Right cardiac atrium (tissue), 5 donors: ENCODE results near the gene NCKAP5. TPM values are rescaled to one million over a fixed set of nuclear protein-coding genes. Genes with fewer than 3 reads are reported as not detected.
A peak's percentile ranks its signal among the peaks of the same experiment; 100 is the strongest.

Experiments used
- ATAC-seq, 2 donors: fragments of 200-7000 bp; cut with Tn5 transposase; one replicate each; pipeline versions ENCODE4 v1.8.0 to v1.9.1; 2020; ENCODE audit warnings: moderate library complexity in 2 of 2, mild to moderate bottlenecking in 1 of 2
- DNase-seq, 3 donors: peaks; one replicate each; pipeline ENCODE4 v3.0.0-alpha.2; 2020
- H3K27ac ChIP-seq: one replicate; pipeline ENCODE4 v1.5.1; 2013; ENCODE audit warnings: mild to moderate bottlenecking, low read length, control low read depth, moderate library complexity
- H3K27me3 ChIP-seq: one replicate; pipeline ENCODE4 v1.6.1; 2013; ENCODE audit not compliant: control insufficient read depth, insufficient read depth
- H3K4me1 ChIP-seq: one replicate; pipeline ENCODE4 v1.6.1; 2013; ENCODE audit warnings: low read length; ENCODE audit not compliant: control insufficient read depth, insufficient read depth
- H3K4me3 ChIP-seq: one replicate; pipeline ENCODE4 v1.5.1; 2013; ENCODE audit warnings: low read length, control low read depth
- H3K9me3 ChIP-seq: one replicate; pipeline ENCODE4 v1.6.1; 2013; ENCODE audit warnings: low read length; ENCODE audit not compliant: control insufficient read depth
- WGBS: extraction: QIAGEN DNeasy Blood & Tissue Kit; methylation state at CpG from one replicate; pipeline ENCODE4 v1.1.7; 2013; 5-methylcytosine and 5-hydroxymethylcytosine counted together
- intact Hi-C, 4 donors: fragments of 100-400 bp; cut with DNase I; formaldehyde crosslinking; loops; one replicate each; pipeline versions ENCODE4 v1.11.0 to v1.14.0; 2022 to 2023
- polyA plus RNA-seq: library from polyadenylated mRNA; stranded (reverse); fragments of 200-250 nt; gene quantifications from one replicate; pipeline ENCODE4 v1.2.3, GENCODE V29; 2013
- total RNA-seq, 4 donors: library from RNA; stranded (reverse); fragmentation: NEBNext Ultra II Directional; extraction: Animal tissue kit (Norgen Biotek cat#: 25700); gene quantifications; one replicate each; pipeline ENCODE4 v1.2.1, GENCODE V29; 2021
- donor health status: healthy with polysubstance abuse.
- donor health status: DM: no; HTN: yes; CAD: no.
- donor health status: DM: no; HTN: no; CAD: no.
- donor health status: DM: no; HTN: yes; CAD: no; lungs with severe emphysema.
- donor health status: DM: yes; HTN: yes; CAD: no.

NCKAP5 gene
- total and polyA plus RNA-seq, 5 donors = 3.8 to 11.1 (median 7.3) TPM

GRCh38 chr2:132929786-132930185, 638.5 kb downstream of the NCKAP5 start:
- DNase-seq = no peak
- no peaks in the 10 kb centered on the region for H3K27me3 ChIP-seq
- no peak for ATAC-seq
- no peaks in the 10 kb centered on the region for H3K4me1 ChIP-seq
- intact Hi-C loops = no loop called here
- WGBS = 66% methylated on average over 6 of the region's 6 CpGs
- H3K9me3 ChIP-seq = no peaks in the 10 kb centered on the region
- H3K4me3 ChIP-seq = no peak overlapping the region
- H3K27ac ChIP-seq = no peak overlapping the region

DNA sequence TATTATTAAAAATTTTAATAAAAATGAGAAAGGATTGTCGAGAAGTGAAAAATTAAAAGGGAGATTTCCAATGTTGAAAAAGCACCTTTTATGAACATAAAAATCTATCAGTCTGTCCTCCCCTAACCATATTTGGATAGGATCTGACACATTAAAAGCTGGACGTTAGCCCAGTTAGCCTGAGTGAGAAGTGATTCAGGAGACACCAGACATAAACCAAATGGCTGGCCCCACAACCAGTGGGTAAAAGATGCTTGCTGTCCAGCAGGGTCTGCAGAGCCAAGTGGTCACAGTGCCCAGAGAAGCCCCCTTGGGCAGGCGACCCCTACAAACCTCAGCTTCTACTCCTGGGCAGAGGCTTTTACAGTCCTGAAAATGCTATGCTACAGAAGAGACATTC, 644.5 kb downstream of the NCKAP5 start:
- Histone ChIP-seq H3K4me3 (no peak overlapping the region), H3K9me3 (no peaks in the 10 kb centered on the region), H3K27ac (no peak overlapping the region), H3K4me1 (no peaks in the 10 kb centered on the region), H3K27me3 (no peaks in the 10 kb centered on the region)
- ATAC-seq = no peak
- intact Hi-C loops = no loop called here
- peak in 1 of 3 donors; percentile 18 for DNase-seq
- WGBS = 42% methylated on average over 3 of the region's 3 CpGs

DNA sequence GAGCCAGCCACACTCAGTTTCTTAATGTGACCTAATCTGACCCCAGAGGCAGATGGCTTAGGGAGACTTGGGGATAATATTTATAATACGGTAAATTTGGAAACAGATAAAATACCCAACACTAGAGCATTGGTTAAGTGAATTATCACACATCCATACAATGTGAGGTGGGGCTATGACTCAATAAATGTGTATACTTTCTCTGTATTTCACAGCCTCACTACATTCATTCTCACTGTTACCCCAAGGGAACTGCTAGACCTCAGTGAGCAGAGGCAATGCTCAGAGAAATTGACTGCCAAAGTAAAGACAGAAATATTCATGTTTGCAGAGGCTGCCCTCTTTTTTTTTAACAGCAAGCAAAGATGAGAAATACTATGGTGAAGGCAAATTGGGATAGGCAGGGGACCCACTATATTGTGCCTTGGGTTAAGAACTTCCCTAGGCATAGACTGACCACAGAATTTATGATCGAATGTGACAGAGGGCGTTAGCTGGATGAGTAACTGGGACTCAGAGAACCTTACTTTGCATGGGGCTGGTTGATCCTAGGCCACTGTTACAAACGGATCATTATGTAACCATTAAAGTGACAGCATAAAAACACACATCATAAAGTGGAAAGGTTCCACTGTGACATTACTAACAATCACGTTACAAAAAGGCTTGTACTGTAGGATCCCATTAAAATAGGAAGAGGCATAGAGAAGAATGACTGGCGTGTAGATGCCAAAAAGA, 652.3 kb downstream of the NCKAP5 start:
- ATAC-seq (no peak), DNase-seq (no peak)
- Histone ChIP-seq H3K9me3 (peaks cover under 1% of the 10 kb centered on the region), H3K27me3 (no peaks in the 10 kb centered on the region), H3K27ac (no peak overlapping the region), H3K4me1 (peaks cover 2% of the 10 kb centered on the region), H3K4me3 (no peak overlapping the region)
- intact Hi-C loops = no loop called here
- 61% methylated on average over 6 of the region's 6 CpGs for WGBS

- 58% methylated on average over 8 of the region's 8 CpGs for WGBS
- no peak for ATAC-seq
- Histone ChIP-seq H3K27me3 (no peaks in the 10 kb centered on the region), H3K9me3 (peaks cover 2% of the 10 kb centered on the region), H3K4me3 (no peak overlapping the region), H3K27ac (no peak overlapping the region), H3K4me1 (peaks cover 2% of the 10 kb centered on the region)
- intact Hi-C loops = no loop called here
- peak; percentile 18 to 62 (median 60) for DNase-seq
These were observed 656.2 kb downstream of the NCKAP5 start for GRCh38 chr2:132911726-132912724.

GRCh38 chr2:132910432-132910831, 657.8 kb downstream of the NCKAP5 start:
- no peak for ATAC-seq
- DNase-seq = no peak
- H3K9me3 ChIP-seq = peaks cover 2% of the 10 kb centered on the region
- H3K4me3 ChIP-seq = no peak overlapping the region
- no peaks in the 10 kb centered on the region for H3K27me3 ChIP-seq
- H3K27ac ChIP-seq = no peak overlapping the region
- intact Hi-C loops = no loop called here
- peaks cover 2% of the 10 kb centered on the region for H3K4me1 ChIP-seq

DNA sequence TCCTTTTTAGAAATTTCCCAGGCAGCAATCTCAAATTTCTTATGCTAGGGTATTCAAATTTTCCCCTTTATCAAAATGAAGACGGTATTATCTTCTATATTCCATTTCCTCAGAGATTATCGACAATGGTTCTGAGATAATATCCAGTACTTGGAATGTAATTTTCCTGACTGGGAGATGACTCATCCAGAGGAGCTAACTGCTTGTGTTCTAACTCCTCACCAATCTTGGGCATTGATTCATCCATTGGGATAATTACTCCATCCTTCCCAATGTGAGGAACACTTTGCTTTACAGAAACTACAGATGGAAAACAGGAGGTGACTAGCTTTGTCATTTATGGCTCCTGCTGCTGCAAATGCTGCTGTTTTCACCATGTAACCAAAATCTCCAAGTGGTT, 658.8 kb downstream of the NCKAP5 start:
- Histone ChIP-seq H3K4me3 (no peak overlapping the region), H3K4me1 (no peaks in the 10 kb centered on the region), H3K27me3 (no peaks in the 10 kb centered on the region), H3K27ac (no peak overlapping the region), H3K9me3 (peaks cover 2% of the 10 kb centered on the region)
- DNase-seq (no peak), ATAC-seq (no peak)
- intact Hi-C loops = no loop called here
- 41% methylated on average over 2 of the region's 2 CpGs for WGBS

- no peak overlapping the region for H3K4me3 ChIP-seq
- ATAC-seq (no peak), DNase-seq (no peak)
- no peaks in the 10 kb centered on the region for H3K4me1 ChIP-seq
- H3K9me3 ChIP-seq = no peaks in the 10 kb centered on the region
- intact Hi-C loops = no loop called here
- peaks cover 3% of the 10 kb centered on the region for H3K27me3 ChIP-seq
- 88% methylated on average over 7 of the region's 7 CpGs for WGBS
- no peak overlapping the region for H3K27ac ChIP-seq
These were observed 664.0 kb downstream of the NCKAP5 start for GRCh38 chr2:132904142-132904842.

GRCh38 chr2:132902626-132903025, 665.6 kb downstream of the NCKAP5 start:
- Histone ChIP-seq H3K9me3 (no peaks in the 10 kb centered on the region), H3K4me3 (no peak overlapping the region), H3K4me1 (no peaks in the 10 kb centered on the region), H3K27ac (no peak overlapping the region), H3K27me3 (peaks cover 3% of the 10 kb centered on the region)
- WGBS = 92% methylated on average over 4 of the region's 4 CpGs
- ATAC-seq = no peak
- DNase-seq = no peak
- intact Hi-C loops = no loop called here

- no peaks in the 10 kb centered on the region for H3K9me3 ChIP-seq
- H3K4me3 ChIP-seq = no peak overlapping the region
- H3K27me3 ChIP-seq = peaks cover 3% of the 10 kb centered on the region
- DNase-seq (no peak), ATAC-seq (no peak)
- H3K27ac ChIP-seq = no peak overlapping the region
- no peaks in the 10 kb centered on the region for H3K4me1 ChIP-seq
- intact Hi-C loops = no loop called here
These were observed 666.6 kb downstream of the NCKAP5 start for GRCh38 chr2:132901661-132902060.

DNA sequence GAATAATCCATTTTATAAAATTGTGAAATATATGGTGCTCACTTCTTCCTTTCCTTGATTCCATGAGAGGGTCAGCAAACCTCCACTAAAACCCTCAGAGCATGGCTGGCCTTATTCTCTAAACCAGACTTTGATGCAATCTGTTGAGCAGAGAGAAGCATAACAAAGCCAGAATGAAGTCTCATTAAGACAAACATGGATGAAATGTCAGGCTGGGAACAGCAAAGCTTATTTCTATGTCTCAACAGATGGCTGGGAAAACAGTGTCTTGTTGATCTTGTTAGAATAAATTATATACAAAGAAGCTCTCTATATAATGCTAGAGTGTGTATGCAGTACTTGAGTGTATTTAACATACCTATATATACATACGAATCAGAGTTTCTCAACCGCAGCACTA, 671.2 kb downstream of the NCKAP5 start:
- 95% methylated on average over 2 of the region's 2 CpGs for WGBS

DNA sequence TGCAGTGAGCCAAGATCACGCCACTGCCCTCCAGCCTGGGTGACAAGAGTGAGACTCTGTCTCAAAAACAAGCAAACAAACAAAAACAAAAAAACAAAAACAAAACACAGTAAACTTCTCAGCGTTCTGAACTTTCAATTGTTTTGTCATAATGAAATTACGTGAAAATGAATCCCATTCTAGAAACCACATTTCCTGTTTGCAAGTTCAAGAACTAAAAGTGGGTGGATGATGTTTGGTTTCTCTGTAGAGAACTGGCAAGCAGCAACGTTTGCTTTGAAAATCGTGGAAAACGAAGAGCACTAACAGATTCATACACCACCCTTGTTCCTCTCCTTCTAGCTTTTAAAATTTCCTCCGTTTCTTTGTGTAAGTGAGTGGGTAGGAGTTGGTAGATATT, 672.2 kb downstream of the NCKAP5 start:
- intact Hi-C loops = no loop called here
- WGBS = 62% methylated on average over 7 of the region's 7 CpGs
- no peaks in the 10 kb centered on the region for H3K4me1 ChIP-seq
- H3K27me3 ChIP-seq = peaks cover 3% of the 10 kb centered on the region
- no peaks in the 10 kb centered on the region for H3K9me3 ChIP-seq
- no peak overlapping the region for H3K4me3 ChIP-seq
- ATAC-seq (no peak), DNase-seq (no peak)
- H3K27ac ChIP-seq = no peak overlapping the region

More for the DNA sequence above, 671.2 kb downstream of the NCKAP5 start:
- no peak overlapping the region for H3K4me3 ChIP-seq
- no peaks in the 10 kb centered on the region for H3K4me1 ChIP-seq
- no peak overlapping the region for H3K27ac ChIP-seq
- ATAC-seq = no peak
- no peaks in the 10 kb centered on the region for H3K9me3 ChIP-seq
- intact Hi-C loops = no loop called here
- peaks cover 3% of the 10 kb centered on the region for H3K27me3 ChIP-seq
- DNase-seq = no peak
